ENCODE data around the gene CYSLTR2.

Gene CYSLTR2

GRCh38 chr13:48653472-48653939 lies at the start of gene CYSLTR2:
TSS of gene CYSLTR2 (plus strand) at chr13:48653929. CDS start at chr13:48706818, 52,889 bp downstream.
- Mint-ChIP-seq H3K36me3 (no peaks in the 10 kb centered on the region), H3K27me3 (no peaks in the 10 kb centered on the region), H3K4me3 (peak within 1 kb of the TSS; percentile 84), H3K9me3 (ENCODE audit: low read depth) (no peaks in the 10 kb centered on the region), H3K4me1 (ENCODE audit: low read depth) (peaks cover 39% of the 10 kb centered on the region), H3K27ac (peak within 1 kb of the TSS; percentile 89)

GRCh38 chr13:48615049-48615448 lies 38.7 kb upstream of the CYSLTR2 start:
- Mint-ChIP-seq H3K9me3 (ENCODE audit: low read depth) (peaks cover 7% of the 10 kb centered on the region), H3K36me3 (peaks cover 8% of the 10 kb centered on the region), H3K27ac (no peak overlapping the region)

DNA sequence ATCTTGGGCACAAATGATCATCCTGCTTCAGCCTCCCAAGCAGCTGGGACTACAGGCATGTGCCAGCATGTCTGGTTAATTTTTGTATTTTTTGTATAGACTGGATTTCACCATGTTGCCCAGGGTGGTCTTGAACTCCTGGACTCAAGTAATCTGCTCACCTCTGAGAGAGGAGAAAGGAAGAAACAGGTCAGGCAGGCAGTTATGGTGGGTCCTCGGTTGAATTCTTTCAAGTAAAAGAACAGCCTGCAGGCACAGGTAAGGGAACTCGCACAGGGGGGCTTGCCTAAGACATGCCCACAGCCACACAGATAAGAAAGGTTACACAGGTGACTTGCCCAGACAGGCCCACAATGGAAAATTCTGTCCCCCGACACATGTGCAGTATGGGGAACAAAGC lies 34.8 kb upstream of the CYSLTR2 start:
- Mint-ChIP-seq H3K27ac (no peak overlapping the region), H3K9me3 (ENCODE audit: low read depth) (peaks cover 12% of the 10 kb centered on the region), H3K4me1 (ENCODE audit: low read depth) (no peaks in the 10 kb centered on the region), H3K4me3 (no peak overlapping the region), H3K36me3 (peaks cover 16% of the 10 kb centered on the region), H3K27me3 (peaks cover 1% of the 10 kb centered on the region)

More at GRCh38 chr13:48615049-48615448, 38.7 kb upstream of the CYSLTR2 start:
- Mint-ChIP-seq H3K27me3 (peaks cover 1% of the 10 kb centered on the region), H3K4me1 (ENCODE audit: low read depth) (no peaks in the 10 kb centered on the region), H3K4me3 (no peak overlapping the region)

GRCh38 chr13:48621056-48621455 lies 32.7 kb upstream of the CYSLTR2 start:
- Mint-ChIP-seq H3K4me3 (no peak overlapping the region), H3K9me3 (ENCODE audit: low read depth) (peaks cover 5% of the 10 kb centered on the region), H3K27me3 (no peaks in the 10 kb centered on the region), H3K27ac (no peak overlapping the region), H3K36me3 (peaks cover 13% of the 10 kb centered on the region), H3K4me1 (ENCODE audit: low read depth) (no peaks in the 10 kb centered on the region)

GRCh38 chr13:48624016-48624415 lies 29.7 kb upstream of the CYSLTR2 start:
- no peak overlapping the region for H3K4me3 Mint-ChIP-seq
- peaks cover 5% of the 10 kb centered on the region for H3K9me3 Mint-ChIP-seq (ENCODE audit: low read depth)
- H3K27me3 Mint-ChIP-seq, result no peaks in the 10 kb centered on the region
- H3K4me1 Mint-ChIP-seq (ENCODE audit: low read depth), result no peaks in the 10 kb centered on the region
- H3K36me3 Mint-ChIP-seq, result peaks cover 10% of the 10 kb centered on the region
- no peak overlapping the region for H3K27ac Mint-ChIP-seq

DNA sequence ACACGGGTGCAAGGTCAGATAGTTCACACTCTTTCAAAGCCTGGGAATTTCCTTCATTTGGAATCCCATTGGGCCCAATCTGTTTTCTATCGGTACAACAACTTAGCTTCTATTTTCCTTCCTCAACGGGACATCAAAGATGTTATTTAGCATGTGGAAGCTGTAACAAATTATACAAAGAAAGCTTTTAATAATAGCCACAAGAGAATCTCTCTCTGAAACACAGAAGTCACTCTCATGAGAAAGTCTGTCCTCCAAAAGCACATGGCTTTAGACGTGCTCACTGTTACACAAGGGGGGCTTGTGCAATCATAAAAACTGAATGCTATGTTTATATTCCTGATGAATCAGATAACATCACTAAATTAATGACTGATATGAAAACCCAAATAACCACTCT lies 28.9 kb upstream of the CYSLTR2 start:
- H3K27me3 Mint-ChIP-seq, result no peaks in the 10 kb centered on the region
- no peak overlapping the region for H3K27ac Mint-ChIP-seq
- no peaks in the 10 kb centered on the region for H3K4me1 Mint-ChIP-seq (ENCODE audit: low read depth)
- peaks cover 10% of the 10 kb centered on the region for H3K36me3 Mint-ChIP-seq
- H3K4me3 Mint-ChIP-seq, result no peak overlapping the region
- H3K9me3 Mint-ChIP-seq (ENCODE audit: low read depth), result peaks cover 5% of the 10 kb centered on the region

GRCh38 chr13:48625413-48626076 lies 28.2 kb upstream of the CYSLTR2 start:
- H3K9me3 Mint-ChIP-seq (ENCODE audit: low read depth), result peaks cover 5% of the 10 kb centered on the region
- H3K4me3 Mint-ChIP-seq, result no peak overlapping the region
- no peak overlapping the region for H3K27ac Mint-ChIP-seq
- H3K27me3 Mint-ChIP-seq, result no peaks in the 10 kb centered on the region
- H3K36me3 Mint-ChIP-seq, result peaks cover 3% of the 10 kb centered on the region
- no peaks in the 10 kb centered on the region for H3K4me1 Mint-ChIP-seq (ENCODE audit: low read depth)

- Mint-ChIP-seq H3K4me1 (ENCODE audit: low read depth) (no peaks in the 10 kb centered on the region), H3K9me3 (ENCODE audit: low read depth) (peaks cover 5% of the 10 kb centered on the region), H3K36me3 (peaks cover 3% of the 10 kb centered on the region), H3K27ac (no peak overlapping the region), H3K27me3 (no peaks in the 10 kb centered on the region), H3K4me3 (no peak overlapping the region)
These were observed 27.7 kb upstream of the CYSLTR2 start for GRCh38 chr13:48626077-48626449.

DNA sequence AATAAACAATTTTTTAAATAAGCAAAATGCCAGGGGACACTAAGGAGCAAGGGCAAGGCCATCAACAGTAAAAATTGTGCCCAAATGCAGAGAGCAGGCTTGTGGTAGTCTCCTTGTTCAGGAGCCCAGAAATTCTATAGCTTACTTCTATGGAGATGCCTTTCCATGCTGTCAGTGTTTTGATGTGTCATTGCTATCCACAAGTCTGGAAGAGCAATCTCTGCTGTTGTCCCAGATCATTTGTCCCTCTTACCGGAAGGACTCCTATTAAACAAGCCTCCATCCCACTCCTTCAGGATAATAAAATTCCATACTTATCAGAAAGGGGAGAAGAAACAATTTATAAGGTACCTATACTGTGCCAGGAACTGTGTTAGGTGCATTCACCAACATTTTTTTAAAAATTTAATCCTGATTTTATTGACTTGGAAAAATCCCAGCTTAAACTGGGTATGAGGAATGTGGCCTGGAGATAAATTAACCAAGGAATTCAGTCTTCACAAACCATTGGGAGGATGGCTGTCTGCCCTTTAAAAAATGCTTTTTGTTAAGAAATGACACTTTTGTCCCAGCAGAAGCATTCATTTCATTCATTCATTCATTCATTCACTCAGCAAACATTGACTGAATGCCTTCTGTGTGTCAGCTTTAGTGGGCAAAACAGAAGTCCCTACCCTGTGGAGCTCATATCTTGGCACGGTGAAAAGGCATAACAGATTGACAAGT lies 26.8 kb upstream of the CYSLTR2 start:
- H3K27me3 Mint-ChIP-seq, result no peaks in the 10 kb centered on the region
- peaks cover 3% of the 10 kb centered on the region for H3K36me3 Mint-ChIP-seq
- H3K4me1 Mint-ChIP-seq (ENCODE audit: low read depth), result no peaks in the 10 kb centered on the region
- H3K9me3 Mint-ChIP-seq (ENCODE audit: low read depth), result no peaks in the 10 kb centered on the region
- H3K4me3 Mint-ChIP-seq, result no peak overlapping the region
- no peak overlapping the region for H3K27ac Mint-ChIP-seq

- Mint-ChIP-seq H3K27ac (no peak overlapping the region), H3K9me3 (ENCODE audit: low read depth) (no peaks in the 10 kb centered on the region), H3K4me3 (no peak overlapping the region), H3K4me1 (ENCODE audit: low read depth) (no peaks in the 10 kb centered on the region), H3K27me3 (no peaks in the 10 kb centered on the region), H3K36me3 (peaks cover 2% of the 10 kb centered on the region)
These were observed 24.5 kb upstream of the CYSLTR2 start for GRCh38 chr13:48629277-48629676.

DNA sequence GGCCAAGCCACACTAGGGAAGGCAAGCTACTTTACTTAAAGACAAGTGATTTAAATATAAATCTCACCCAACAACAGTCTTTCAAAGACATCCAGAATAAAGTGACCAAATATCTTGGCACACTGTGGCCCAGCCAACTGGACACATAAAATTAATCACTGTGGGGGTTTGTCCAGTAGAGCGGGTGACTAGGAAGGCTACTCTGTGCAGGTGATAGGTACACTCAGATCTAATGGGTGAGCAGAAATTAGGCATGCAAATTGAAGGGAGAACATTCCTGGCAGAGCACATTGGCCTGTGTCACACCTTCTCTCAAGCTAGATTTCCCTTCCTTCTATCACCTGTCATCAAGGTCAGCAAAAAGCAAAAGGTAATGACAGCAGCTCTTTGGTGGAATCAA lies 23.4 kb upstream of the CYSLTR2 start:
- H3K36me3 Mint-ChIP-seq, result peaks cover 4% of the 10 kb centered on the region
- H3K4me1 Mint-ChIP-seq (ENCODE audit: low read depth), result no peaks in the 10 kb centered on the region
- no peaks in the 10 kb centered on the region for H3K27me3 Mint-ChIP-seq
- peaks cover 6% of the 10 kb centered on the region for H3K9me3 Mint-ChIP-seq (ENCODE audit: low read depth)
- H3K4me3 Mint-ChIP-seq, result no peak overlapping the region
- no peak overlapping the region for H3K27ac Mint-ChIP-seq

GRCh38 chr13:48630773-48631172 lies 23.0 kb upstream of the CYSLTR2 start:
- peaks cover 4% of the 10 kb centered on the region for H3K36me3 Mint-ChIP-seq
- H3K27ac Mint-ChIP-seq, result no peak overlapping the region
- no peak overlapping the region for H3K4me3 Mint-ChIP-seq
- H3K4me1 Mint-ChIP-seq (ENCODE audit: low read depth), result no peaks in the 10 kb centered on the region
- H3K9me3 Mint-ChIP-seq (ENCODE audit: low read depth), result peaks cover 6% of the 10 kb centered on the region
- no peaks in the 10 kb centered on the region for H3K27me3 Mint-ChIP-seq

DNA sequence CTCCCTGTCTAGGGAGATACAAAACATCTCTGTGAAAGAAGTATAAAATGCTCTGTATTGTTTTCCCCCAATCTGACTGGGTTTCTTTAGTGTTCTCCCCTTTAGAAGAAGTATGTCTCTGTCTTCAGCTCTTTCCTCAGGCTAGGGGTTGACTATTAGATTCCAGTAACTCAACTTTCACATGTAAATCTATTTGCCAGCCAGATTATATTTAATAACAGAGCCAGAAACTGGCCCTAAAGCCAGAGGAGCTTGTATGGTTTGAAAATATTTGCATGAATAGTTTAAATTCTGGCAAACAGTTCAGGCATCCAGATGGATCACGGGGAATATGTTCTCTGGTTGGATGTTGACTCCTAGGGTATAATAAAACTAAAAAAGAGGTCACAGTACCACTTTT lies 22.3 kb upstream of the CYSLTR2 start:
- Mint-ChIP-seq H3K4me3 (no peak overlapping the region), H3K9me3 (ENCODE audit: low read depth) (peaks cover 9% of the 10 kb centered on the region), H3K27ac (no peak overlapping the region), H3K36me3 (peaks cover 7% of the 10 kb centered on the region), H3K4me1 (ENCODE audit: low read depth) (no peaks in the 10 kb centered on the region), H3K27me3 (no peaks in the 10 kb centered on the region)

- peaks cover 10% of the 10 kb centered on the region for H3K9me3 Mint-ChIP-seq (ENCODE audit: low read depth)
- no peak overlapping the region for H3K27ac Mint-ChIP-seq
- H3K36me3 Mint-ChIP-seq, result peaks cover 12% of the 10 kb centered on the region
- H3K27me3 Mint-ChIP-seq, result peaks cover 1% of the 10 kb centered on the region
- no peak overlapping the region for H3K4me3 Mint-ChIP-seq
- H3K4me1 Mint-ChIP-seq (ENCODE audit: low read depth), result no peaks in the 10 kb centered on the region
These were observed 20.0 kb upstream of the CYSLTR2 start for GRCh38 chr13:48633700-48634099.

GRCh38 chr13:48634636-48635035 lies 19.1 kb upstream of the CYSLTR2 start:
- H3K27me3 Mint-ChIP-seq, result peaks cover 1% of the 10 kb centered on the region
- no peak overlapping the region for H3K4me3 Mint-ChIP-seq
- H3K9me3 Mint-ChIP-seq (ENCODE audit: low read depth), result peaks cover 10% of the 10 kb centered on the region
- no peaks in the 10 kb centered on the region for H3K4me1 Mint-ChIP-seq (ENCODE audit: low read depth)
- no peak overlapping the region for H3K27ac Mint-ChIP-seq
- H3K36me3 Mint-ChIP-seq, result peaks cover 16% of the 10 kb centered on the region
